Natural killer cell treated with Interleukin-12 subunit alpha and Interleukin-12 subunit beta and Interleukin-15 and Interleukin-18, amount 100 ng/mL, for 72 hours (primary cell): ENCODE measurements around the gene LRPAP1. TPM values are rescaled to one million over a fixed set of nuclear protein-coding genes. Genes with fewer than 3 reads are reported as not detected.

Experiments
- ATAC-seq, 2 donors: fragments of 150-1000 bp; cut with Tn5 transposase in 1 of 2; sonication (Bioruptor Pico), chemical (Tn5 transposase) in 1 of 2; 2 replicates each; pipeline ENCODE4 v1.10.0; 2021
- DNase-seq: peaks from one replicate; pipeline ENCODE4 v3.0.0; 2022; ENCODE audit warnings: low spot score
- H3K27ac Mint-ChIP-seq, 2 donors: 1 replicate in 1 of 2; 2 replicates in 1 of 2; pipeline ENCODE4 v1.8.0; 2022; ENCODE audit warnings: mixed read lengths in 2 of 2, mild to moderate bottlenecking in 1 of 2, moderate library complexity in 1 of 2
- H3K27me3 Mint-ChIP-seq, 2 donors: 1 replicate in 1 of 2; 2 replicates in 1 of 2; pipeline ENCODE4 v1.8.0; 2022; ENCODE audit warnings: mixed read lengths in 2 of 2
- H3K36me3 Mint-ChIP-seq: one replicate; pipeline ENCODE4 v1.8.0; 2022; ENCODE audit warnings: mixed read lengths
- H3K4me1 Mint-ChIP-seq, 2 donors: 1 replicate in 1 of 2; 2 replicates in 1 of 2; pipeline ENCODE4 v1.8.0; 2022; ENCODE audit warnings: low read depth in 2 of 2, mixed read lengths in 2 of 2, mild to moderate bottlenecking in 1 of 2
- H3K4me3 Mint-ChIP-seq: one replicate; pipeline ENCODE4 v1.8.0; 2022; ENCODE audit warnings: mixed read lengths
- H3K9me3 Mint-ChIP-seq: 2 replicates; pipeline ENCODE4 v1.8.0; 2022; ENCODE audit warnings: mixed read lengths
- total RNA-seq, 2 donors: library from RNA; stranded (reverse); gene quantifications; one replicate each; pipeline ENCODE4 v1.2.3, GENCODE V29; 2022

The LRPAP1 gene
- total RNA-seq, 2 donors from 2014 or later = 101 to 118 TPM

GRCh38 chr4:3531318-3531878 is 824 bp downstream of the LRPAP1 start:
- Mint-ChIP-seq H3K9me3 (no peaks in the 10 kb centered on the region), H3K27ac (peak overlapping the region in 1 of 2 donors; percentile 93), H3K4me1 (peaks cover 25 to 34% of the 10 kb centered on the region in 2 donors), H3K36me3 (no peaks in the 10 kb centered on the region), H3K27me3 (peaks cover 5 to 10% of the 10 kb centered on the region in 2 donors), H3K4me3 (peak overlapping the region; percentile 98)
- ATAC-seq (no peak), DNase-seq (no peak)

DNA sequence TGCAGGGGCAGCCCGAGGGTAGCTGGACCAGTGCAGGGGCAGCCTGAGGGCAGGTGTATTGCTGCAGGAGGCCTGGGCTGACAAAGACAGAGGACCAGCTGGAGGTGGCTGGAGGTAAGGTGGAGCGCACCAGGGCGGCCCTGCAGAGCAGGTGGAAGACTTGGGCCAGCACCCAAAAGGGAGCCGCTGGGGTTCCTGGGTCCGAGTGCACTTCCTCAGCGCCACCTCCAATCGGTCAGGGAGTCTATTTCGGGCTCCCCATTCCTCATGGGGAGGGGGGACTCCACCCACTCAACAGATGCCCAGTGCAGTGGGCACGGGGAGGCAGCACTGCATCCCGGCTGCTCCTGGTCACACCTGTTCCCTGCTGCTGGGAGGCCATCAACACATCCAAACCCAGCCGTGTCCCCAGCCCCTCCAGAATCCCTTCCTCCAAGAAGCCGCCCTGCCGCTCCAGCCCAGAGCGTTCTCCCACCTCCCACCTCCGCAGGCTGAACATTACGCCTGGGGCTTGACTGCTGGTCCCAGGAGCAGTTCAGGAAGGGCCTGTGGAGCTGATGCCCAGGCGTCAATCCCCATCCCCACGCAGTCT is 1.5 kb downstream of the LRPAP1 start:
- DNase-seq (peak; percentile 52), ATAC-seq (no peak)
- Mint-ChIP-seq H3K27ac (peak overlapping the region in 1 of 2 donors; percentile 93), H3K36me3 (no peaks in the 10 kb centered on the region), H3K27me3 (peaks cover 5 to 10% of the 10 kb centered on the region in 2 donors), H3K4me3 (peak overlapping the region; percentile 98), H3K4me1 (peaks cover 25 to 34% of the 10 kb centered on the region in 2 donors), H3K9me3 (no peaks in the 10 kb centered on the region)

DNA sequence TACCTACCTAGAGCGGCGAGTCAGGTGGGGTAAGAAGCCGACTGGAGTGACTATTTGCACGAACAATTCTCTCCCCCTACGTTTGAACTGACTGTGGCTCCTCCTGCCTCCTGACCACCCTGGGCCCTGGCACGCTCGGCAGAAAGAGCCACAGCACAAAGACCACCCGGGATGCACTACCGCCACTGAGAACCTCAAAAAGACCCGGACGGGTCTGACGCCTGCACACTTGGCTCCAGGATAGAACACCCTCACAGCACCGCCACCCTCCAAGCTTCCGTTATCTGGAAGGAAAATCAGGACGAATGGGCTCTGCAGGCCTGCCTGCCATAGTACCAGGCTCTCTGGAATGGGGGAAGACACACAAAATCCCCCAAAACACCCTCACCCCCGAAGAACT is 2.2 kb downstream of the LRPAP1 start:
- ATAC-seq (no peak), DNase-seq (peak; percentile 58)
- Mint-ChIP-seq H3K36me3 (no peaks in the 10 kb centered on the region), H3K4me1 (peaks cover 25 to 37% of the 10 kb centered on the region in 2 donors), H3K4me3 (peak overlapping the region; percentile 98), H3K9me3 (no peaks in the 10 kb centered on the region), H3K27me3 (peaks cover under 1 to 3% of the 10 kb centered on the region in 2 donors), H3K27ac (peak overlapping the region in 1 of 2 donors; percentile 71)

- H3K4me1 Mint-ChIP-seq = peaks cover 25 to 41% of the 10 kb centered on the region in 2 donors
- H3K27me3 Mint-ChIP-seq = no peaks in the 10 kb centered on the region
- ATAC-seq (no peak), DNase-seq (peak; percentile 52)
- no peaks in the 10 kb centered on the region for H3K9me3 Mint-ChIP-seq
- H3K4me3 Mint-ChIP-seq = no peak overlapping the region
- H3K36me3 Mint-ChIP-seq = no peaks in the 10 kb centered on the region
- H3K27ac Mint-ChIP-seq = no peak overlapping the region
Observed at GRCh38 chr4:3529363-3529762, 2.9 kb downstream of the LRPAP1 start.

DNA sequence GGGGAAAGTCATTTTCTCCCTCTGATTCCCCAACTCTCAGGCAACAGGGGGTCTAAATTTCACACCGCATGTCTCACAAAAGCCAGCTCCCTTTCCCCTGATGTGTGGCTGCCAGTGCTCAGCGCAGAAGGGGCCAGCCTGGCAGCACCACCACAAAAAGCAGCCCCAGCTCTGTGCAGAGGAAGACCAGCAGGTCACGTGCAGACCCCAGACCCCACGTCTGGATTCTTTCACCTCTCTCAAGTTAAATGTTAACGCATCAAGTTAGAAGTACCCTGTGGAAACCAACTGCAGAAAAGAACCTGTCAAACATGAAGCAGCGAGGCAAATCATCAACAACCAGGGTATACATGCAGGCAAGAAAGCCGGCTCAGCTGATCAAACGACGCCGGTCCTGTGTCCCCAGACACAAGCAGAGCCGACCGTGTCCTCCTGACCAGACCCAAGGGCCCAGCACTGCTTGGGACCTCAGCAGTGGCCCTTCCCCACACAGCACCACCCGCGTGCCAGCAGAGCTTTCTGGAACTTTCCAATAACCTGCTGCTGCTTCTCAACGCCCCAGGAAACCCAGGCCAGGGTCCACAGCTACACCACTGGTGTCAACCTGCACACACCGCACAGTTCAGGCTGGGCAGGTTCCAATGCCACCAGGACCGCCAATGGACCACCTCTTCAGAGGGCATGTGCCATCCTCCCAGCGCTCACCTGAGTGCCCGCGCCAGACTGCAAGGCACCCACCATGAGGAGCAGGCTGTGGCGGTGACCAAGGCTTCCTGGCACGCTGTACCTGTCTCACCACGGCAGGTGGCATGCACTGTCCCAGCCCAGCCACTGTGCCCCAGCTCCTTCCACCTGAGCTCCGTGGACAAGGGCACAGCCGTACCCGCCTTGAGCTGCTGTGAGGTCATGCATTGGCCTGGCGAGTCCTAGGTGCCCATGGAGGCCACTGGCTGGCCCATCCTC is 4.0 kb downstream of the LRPAP1 start:
- H3K9me3 Mint-ChIP-seq = no peaks in the 10 kb centered on the region
- peaks cover 25 to 41% of the 10 kb centered on the region in 2 donors for H3K4me1 Mint-ChIP-seq
- no peak overlapping the region for H3K4me3 Mint-ChIP-seq
- H3K36me3 Mint-ChIP-seq = no peaks in the 10 kb centered on the region
- H3K27me3 Mint-ChIP-seq = no peaks in the 10 kb centered on the region
- no peak overlapping the region for H3K27ac Mint-ChIP-seq
- peak; percentile 59 for DNase-seq
- ATAC-seq = no peak

DNA sequence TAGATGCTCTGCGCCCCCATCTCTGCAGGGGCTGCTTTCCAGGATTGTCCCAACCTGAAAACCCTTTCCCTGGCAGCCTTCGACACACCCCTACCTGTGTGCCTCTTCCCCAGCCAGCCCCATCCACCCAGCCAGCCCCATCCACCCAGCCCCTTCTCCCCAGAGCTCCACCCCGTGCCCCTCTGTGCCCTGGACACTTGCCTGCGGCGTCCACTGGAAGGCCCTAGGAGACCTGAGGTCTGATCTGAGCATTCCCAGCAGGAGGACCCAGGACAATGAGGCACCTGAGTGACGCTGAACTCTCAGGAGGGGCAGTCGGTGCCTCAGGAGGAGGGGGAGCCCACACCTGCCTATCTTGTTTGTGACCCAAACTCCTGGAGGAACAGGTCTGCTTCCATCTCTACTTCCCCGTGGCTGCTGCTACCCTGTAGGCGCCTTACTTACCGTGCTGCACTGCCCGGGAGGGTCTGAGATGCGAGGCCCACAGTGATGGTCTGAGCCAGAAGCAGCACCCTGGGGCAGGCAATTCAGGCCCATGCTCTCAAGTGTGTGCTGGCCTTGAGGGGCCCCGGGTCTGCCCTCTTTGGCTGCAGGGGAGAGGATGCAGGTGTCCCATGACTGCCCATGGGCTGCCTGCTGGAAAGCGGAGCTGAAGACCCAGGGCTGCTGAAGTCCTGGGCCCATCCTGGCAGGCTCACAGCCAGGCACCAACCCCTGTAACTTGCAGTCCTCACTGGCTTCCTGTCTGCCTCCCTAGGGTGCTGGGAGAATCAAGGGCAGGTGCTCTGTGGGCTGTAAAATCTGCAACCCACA is 4.9 kb downstream of the LRPAP1 start:
- Mint-ChIP-seq H3K4me3 (no peak overlapping the region), H3K9me3 (no peaks in the 10 kb centered on the region), H3K27me3 (no peaks in the 10 kb centered on the region), H3K4me1 (peaks cover 24 to 39% of the 10 kb centered on the region in 2 donors), H3K27ac (no peak overlapping the region), H3K36me3 (no peaks in the 10 kb centered on the region)
- ATAC-seq (no peak), DNase-seq (peak; percentile 44)

GRCh38 chr4:3526456-3526855 is 5.8 kb downstream of the LRPAP1 start:
- H3K4me3 Mint-ChIP-seq = no peak overlapping the region
- no peaks in the 10 kb centered on the region for H3K36me3 Mint-ChIP-seq
- no peak overlapping the region for H3K27ac Mint-ChIP-seq
- DNase-seq (peak; percentile 28), ATAC-seq (no peak)
- H3K4me1 Mint-ChIP-seq = peaks cover 16 to 32% of the 10 kb centered on the region in 2 donors
- H3K27me3 Mint-ChIP-seq = no peaks in the 10 kb centered on the region
- no peaks in the 10 kb centered on the region for H3K9me3 Mint-ChIP-seq

DNA sequence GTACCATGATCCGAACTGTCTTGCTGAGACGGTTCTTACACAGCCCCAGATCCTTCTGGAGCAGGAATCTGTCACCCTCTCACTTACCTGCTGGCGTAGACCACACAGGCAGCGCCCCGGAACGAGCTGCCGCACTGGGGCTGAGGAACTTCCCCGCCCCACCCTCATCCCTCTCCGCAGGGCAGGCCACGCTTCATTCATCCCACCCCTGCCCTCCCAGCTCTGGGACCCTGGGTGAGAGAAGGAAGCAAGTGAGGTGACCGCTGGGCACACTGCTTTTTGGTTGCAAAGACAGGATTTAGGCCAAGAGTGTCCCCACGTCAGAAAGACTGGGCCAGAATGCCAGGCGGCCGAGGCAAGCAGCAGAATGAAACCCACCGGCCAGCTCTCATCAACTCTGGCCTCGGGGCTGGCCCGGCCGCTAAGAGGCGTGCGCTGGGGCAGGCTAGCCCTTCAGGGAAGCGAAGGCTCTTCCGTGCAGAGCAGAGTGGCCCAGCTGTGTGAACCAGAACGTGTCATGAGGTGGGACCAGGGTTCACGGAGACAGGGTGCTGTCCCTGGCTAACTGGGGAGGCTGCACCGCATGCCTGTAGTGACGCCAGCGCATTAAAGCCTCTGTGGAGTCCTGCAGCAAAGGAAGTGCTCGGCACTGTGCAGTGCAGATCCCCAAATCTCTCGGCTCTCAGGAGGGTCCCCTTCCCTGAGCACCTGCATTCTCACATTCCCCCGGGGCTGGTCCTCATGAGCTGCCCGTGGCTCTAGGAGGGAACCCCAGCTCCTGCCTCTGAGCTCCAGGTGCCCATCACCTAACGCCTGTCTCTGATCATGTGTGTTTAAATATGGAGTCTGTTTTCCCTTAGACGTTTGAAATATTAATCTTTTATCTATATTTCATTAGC is 6.4 kb downstream of the LRPAP1 start:
- Mint-ChIP-seq H3K27me3 (no peaks in the 10 kb centered on the region), H3K27ac (no peak overlapping the region), H3K4me3 (no peak overlapping the region), H3K9me3 (no peaks in the 10 kb centered on the region), H3K4me1 (peaks cover 10 to 26% of the 10 kb centered on the region in 2 donors), H3K36me3 (no peaks in the 10 kb centered on the region)
- no peak for ATAC-seq
- peak; percentile 57 for DNase-seq

DNA sequence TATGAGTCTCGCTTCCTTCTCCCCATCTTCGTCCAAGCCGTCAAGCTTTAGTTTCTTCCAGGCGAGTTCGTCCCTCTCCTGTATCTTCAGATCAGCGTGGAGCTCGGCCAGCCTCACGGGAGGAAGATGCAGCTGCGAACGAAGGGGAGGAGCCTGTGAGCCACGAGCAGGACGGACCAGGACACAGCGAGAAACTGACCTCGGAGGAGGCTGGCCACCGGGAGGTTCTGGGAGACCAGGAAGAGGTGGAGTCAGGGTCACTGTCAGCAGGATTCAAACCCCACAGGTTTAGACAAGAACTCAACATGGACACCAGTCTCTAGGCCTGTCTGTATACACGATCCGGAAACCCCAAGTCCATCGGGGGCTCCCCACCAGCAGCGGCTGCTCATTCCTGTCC is 7.3 kb downstream of the LRPAP1 start:
- Mint-ChIP-seq H3K27ac (no peak overlapping the region), H3K27me3 (no peaks in the 10 kb centered on the region), H3K4me3 (no peak overlapping the region), H3K4me1 (peaks cover 3 to 19% of the 10 kb centered on the region in 2 donors), H3K9me3 (no peaks in the 10 kb centered on the region), H3K36me3 (no peaks in the 10 kb centered on the region)
- DNase-seq (peak; percentile 50), ATAC-seq (no peak)

- H3K4me1 Mint-ChIP-seq = peaks cover 0 to 17% of the 10 kb centered on the region in 2 donors
- no peak for DNase-seq
- H3K9me3 Mint-ChIP-seq = no peaks in the 10 kb centered on the region
- no peak overlapping the region for H3K4me3 Mint-ChIP-seq
- H3K27ac Mint-ChIP-seq = no peak overlapping the region
- H3K36me3 Mint-ChIP-seq = no peaks in the 10 kb centered on the region
- no peaks in the 10 kb centered on the region for H3K27me3 Mint-ChIP-seq
- no peak for ATAC-seq
Observed at GRCh38 chr4:3524349-3524748, 7.9 kb downstream of the LRPAP1 start.

- Mint-ChIP-seq H3K4me1 (peaks cover 0 to 17% of the 10 kb centered on the region in 2 donors), H3K27ac (no peak overlapping the region), H3K36me3 (no peaks in the 10 kb centered on the region), H3K4me3 (no peak overlapping the region), H3K9me3 (no peaks in the 10 kb centered on the region), H3K27me3 (no peaks in the 10 kb centered on the region)
- DNase-seq = peak; percentile 60
- ATAC-seq = no peak
Observed at GRCh38 chr4:3523628-3524221, 8.5 kb downstream of the LRPAP1 start.

- ATAC-seq = no peak
- Mint-ChIP-seq H3K4me1 (peaks cover 0 to 16% of the 10 kb centered on the region in 2 donors), H3K4me3 (no peak overlapping the region), H3K36me3 (no peaks in the 10 kb centered on the region), H3K9me3 (no peaks in the 10 kb centered on the region), H3K27ac (no peak overlapping the region), H3K27me3 (no peaks in the 10 kb centered on the region)
- DNase-seq = no peak
Observed at GRCh38 chr4:3523146-3523627, 9.0 kb downstream of the LRPAP1 start.
